WTC11 (cell line): ENCODE measurements around the gene FDXR.

ENCODE experiments used
- CREB1 ChIP-seq: sonication (generic); formaldehyde crosslinking; IDR thresholded peaks from 2 replicates; pipeline ENCODE4 v1.8.0; 2023; ENCODE audit warnings: mild to moderate bottlenecking, missing genetic modification reagents
- GABPB1 ChIP-seq: sonication (generic); formaldehyde crosslinking; IDR thresholded peaks from 2 replicates; pipeline ENCODE4 v1.8.1; 2023; ENCODE audit warnings: mild to moderate bottlenecking, missing genetic modification reagents
- SP1 ChIP-seq: sonication (generic); formaldehyde crosslinking; conservative IDR thresholded peaks from 2 replicates; pipeline ENCODE4 v1.8.1; 2022; ENCODE audit warnings: missing genetic modification reagents
- TCF7 ChIP-seq: sonication (generic); formaldehyde crosslinking; IDR thresholded peaks from 2 replicates; pipeline ENCODE4 v1.8.0; 2022; ENCODE audit warnings: mild to moderate bottlenecking, low read depth, missing genetic modification reagents, moderate library complexity
- ZNF121 ChIP-seq: sonication (generic); formaldehyde crosslinking; IDR thresholded peaks from 2 replicates; pipeline ENCODE4 v1.8.0; 2023; ENCODE audit warnings: missing genetic modification reagents
- ZNF232 ChIP-seq: sonication (generic); formaldehyde crosslinking; IDR thresholded peaks from 2 replicates; pipeline ENCODE4 v1.8.0; 2022; ENCODE audit warnings: mild to moderate bottlenecking, missing genetic modification reagents
- ZNF317 ChIP-seq: sonication (generic); formaldehyde crosslinking; IDR thresholded peaks from 2 replicates; pipeline ENCODE4 v1.8.1; 2023; ENCODE audit warnings: low read depth, mild to moderate bottlenecking, moderate library complexity, missing genetic modification reagents, borderline replicate concordance
- TF ChIP-seq, protein P1 (sequence below): sonication (generic); formaldehyde crosslinking; IDR thresholded peaks from 2 replicates; pipeline ENCODE4 v1.8.0; 2022; ENCODE audit warnings: missing genetic modification reagents
- TF ChIP-seq, protein P2 (sequence below): fragments of 200-600 bp; IDR thresholded peaks from 2 replicates; pipeline ENCODE4 v1.8.0; 2022; ENCODE audit warnings: antibody characterized with exemption
- TF ChIP-seq, protein P3 (sequence below): sonication (generic); formaldehyde crosslinking; IDR thresholded peaks from 2 replicates; pipeline ENCODE4 v1.8.1; 2023; ENCODE audit warnings: mild to moderate bottlenecking, missing genetic modification reagents, moderate library complexity
- TF ChIP-seq, protein P4 (sequence below): sonication (generic); formaldehyde crosslinking; IDR thresholded peaks from 2 replicates; pipeline ENCODE4 v1.8.1; 2022; ENCODE audit warnings: mild to moderate bottlenecking, moderate library complexity, missing genetic modification reagents

DNA sequence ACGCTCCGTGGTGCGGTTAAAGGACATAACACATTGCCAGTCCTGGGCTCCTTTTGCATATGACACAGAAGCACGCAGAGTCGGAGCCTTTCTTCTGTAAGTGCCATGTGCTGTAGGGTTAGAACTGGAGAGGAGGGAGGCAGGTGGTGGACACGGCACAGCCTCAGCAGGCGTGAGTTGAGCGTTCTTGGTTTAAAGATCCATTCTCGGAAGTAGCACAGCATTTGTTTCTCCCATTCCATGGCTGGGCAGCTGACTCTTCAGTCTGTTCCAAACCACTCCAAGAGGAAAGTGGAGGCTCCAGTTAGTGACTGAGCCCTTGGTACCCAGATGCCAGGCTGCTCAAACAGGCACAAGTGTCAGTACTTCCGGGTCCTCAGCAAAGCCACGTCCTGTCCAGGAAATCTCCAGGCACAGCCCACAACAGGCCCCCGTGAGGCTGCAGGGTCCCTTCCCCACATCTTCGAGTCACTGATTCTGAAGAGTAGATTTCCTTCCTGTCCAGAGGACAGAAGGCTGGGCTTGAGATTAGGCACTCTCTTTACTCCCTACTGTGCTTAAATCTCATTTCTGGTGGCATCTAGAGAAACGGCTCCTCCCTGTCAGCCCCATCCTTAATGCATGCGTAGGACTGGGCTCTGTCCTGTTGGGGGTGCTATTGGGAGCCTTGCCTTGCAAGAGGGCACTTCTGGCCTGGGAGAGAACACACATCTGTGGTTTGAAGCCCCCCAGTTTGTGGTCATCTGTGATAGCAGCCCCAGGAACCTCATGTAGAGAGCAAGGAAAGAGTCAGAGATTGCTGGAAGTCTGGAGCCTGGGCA, 57.0 kb downstream of the FDXR start:
- TF ChIP-seq, protein P1, sequence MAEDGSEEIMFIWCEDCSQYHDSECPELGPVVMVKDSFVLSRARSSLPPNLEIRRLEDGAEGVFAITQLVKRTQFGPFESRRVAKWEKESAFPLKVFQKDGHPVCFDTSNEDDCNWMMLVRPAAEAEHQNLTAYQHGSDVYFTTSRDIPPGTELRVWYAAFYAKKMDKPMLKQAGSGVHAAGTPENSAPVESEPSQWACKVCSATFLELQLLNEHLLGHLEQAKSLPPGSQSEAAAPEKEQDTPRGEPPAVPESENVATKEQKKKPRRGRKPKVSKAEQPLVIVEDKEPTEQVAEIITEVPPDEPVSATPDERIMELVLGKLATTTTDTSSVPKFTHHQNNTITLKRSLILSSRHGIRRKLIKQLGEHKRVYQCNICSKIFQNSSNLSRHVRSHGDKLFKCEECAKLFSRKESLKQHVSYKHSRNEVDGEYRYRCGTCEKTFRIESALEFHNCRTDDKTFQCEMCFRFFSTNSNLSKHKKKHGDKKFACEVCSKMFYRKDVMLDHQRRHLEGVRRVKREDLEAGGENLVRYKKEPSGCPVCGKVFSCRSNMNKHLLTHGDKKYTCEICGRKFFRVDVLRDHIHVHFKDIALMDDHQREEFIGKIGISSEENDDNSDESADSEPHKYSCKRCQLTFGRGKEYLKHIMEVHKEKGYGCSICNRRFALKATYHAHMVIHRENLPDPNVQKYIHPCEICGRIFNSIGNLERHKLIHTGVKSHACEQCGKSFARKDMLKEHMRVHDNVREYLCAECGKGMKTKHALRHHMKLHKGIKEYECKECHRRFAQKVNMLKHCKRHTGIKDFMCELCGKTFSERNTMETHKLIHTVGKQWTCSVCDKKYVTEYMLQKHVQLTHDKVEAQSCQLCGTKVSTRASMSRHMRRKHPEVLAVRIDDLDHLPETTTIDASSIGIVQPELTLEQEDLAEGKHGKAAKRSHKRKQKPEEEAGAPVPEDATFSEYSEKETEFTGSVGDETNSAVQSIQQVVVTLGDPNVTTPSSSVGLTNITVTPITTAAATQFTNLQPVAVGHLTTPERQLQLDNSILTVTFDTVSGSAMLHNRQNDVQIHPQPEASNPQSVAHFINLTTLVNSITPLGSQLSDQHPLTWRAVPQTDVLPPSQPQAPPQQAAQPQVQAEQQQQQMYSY (CRISPR knock-in tag): no peak
- TF ChIP-seq, protein P2, sequence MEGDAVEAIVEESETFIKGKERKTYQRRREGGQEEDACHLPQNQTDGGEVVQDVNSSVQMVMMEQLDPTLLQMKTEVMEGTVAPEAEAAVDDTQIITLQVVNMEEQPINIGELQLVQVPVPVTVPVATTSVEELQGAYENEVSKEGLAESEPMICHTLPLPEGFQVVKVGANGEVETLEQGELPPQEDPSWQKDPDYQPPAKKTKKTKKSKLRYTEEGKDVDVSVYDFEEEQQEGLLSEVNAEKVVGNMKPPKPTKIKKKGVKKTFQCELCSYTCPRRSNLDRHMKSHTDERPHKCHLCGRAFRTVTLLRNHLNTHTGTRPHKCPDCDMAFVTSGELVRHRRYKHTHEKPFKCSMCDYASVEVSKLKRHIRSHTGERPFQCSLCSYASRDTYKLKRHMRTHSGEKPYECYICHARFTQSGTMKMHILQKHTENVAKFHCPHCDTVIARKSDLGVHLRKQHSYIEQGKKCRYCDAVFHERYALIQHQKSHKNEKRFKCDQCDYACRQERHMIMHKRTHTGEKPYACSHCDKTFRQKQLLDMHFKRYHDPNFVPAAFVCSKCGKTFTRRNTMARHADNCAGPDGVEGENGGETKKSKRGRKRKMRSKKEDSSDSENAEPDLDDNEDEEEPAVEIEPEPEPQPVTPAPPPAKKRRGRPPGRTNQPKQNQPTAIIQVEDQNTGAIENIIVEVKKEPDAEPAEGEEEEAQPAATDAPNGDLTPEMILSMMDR: peak; percentile 36; the same call in 1 of the 2 replicates
- no peak for TF ChIP-seq CREB1 (CRISPR knock-in tag)
- TF ChIP-seq ZNF232 (CRISPR knock-in tag): no peak
- no peak for TF ChIP-seq GABPB1 (CRISPR knock-in tag)
- TF ChIP-seq ZNF317 (CRISPR knock-in tag): no peak
- TF ChIP-seq, protein P3, sequence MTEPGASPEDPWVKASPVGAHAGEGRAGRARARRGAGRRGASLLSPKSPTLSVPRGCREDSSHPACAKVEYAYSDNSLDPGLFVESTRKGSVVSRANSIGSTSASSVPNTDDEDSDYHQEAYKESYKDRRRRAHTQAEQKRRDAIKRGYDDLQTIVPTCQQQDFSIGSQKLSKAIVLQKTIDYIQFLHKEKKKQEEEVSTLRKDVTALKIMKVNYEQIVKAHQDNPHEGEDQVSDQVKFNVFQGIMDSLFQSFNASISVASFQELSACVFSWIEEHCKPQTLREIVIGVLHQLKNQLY: no peak
- no peak for TF ChIP-seq ZNF121 (CRISPR knock-in tag)
- TF ChIP-seq, protein P4, sequence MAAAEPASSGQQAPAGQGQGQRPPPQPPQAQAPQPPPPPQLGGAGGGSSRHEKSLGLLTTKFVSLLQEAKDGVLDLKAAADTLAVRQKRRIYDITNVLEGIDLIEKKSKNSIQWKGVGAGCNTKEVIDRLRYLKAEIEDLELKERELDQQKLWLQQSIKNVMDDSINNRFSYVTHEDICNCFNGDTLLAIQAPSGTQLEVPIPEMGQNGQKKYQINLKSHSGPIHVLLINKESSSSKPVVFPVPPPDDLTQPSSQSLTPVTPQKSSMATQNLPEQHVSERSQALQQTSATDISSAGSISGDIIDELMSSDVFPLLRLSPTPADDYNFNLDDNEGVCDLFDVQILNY (CRISPR knock-in tag): no peak
- TF ChIP-seq TCF7 (CRISPR knock-in tag): no peak
- TF ChIP-seq SP1: no peak
